Stomach (tissue), 9 donors: ENCODE measurements around the gene ACOT7. TPM values are rescaled to one million over a fixed set of nuclear protein-coding genes. Genes with fewer than 3 reads are reported as not detected.

Experiments used
- DNase-seq, 2 donors: peaks; one replicate each; pipeline versions ENCODE4 v3.0.0 to v3.0.0-alpha.2; 2013 to 2019
- H3K27ac ChIP-seq, 5 donors: fragments of 200-600 bp in 4 of 5; sonication (generic) in 4 of 5; one replicate each; pipeline ENCODE4 v1.5.1; 2013 to 2019; ENCODE audit warnings: mild to moderate bottlenecking in 1 of 5, moderate library complexity in 1 of 5
- H3K27me3 ChIP-seq, 3 donors: fragments of 200-600 bp; sonication (generic); one replicate each; pipeline ENCODE4 v1.5.1; 2017 to 2019; ENCODE audit warnings: mixed run types in 1 of 3
- H3K36me3 ChIP-seq, 4 donors: fragments of 200-600 bp; sonication (generic); 1 replicate in 3 of 4; 2 replicates in 1 of 4; pipeline ENCODE4 v1.5.1; 2016 to 2019
- H3K4me1 ChIP-seq, 4 donors: fragments of 200-600 bp; sonication (generic); one replicate each; pipeline ENCODE4 v1.5.1; 2016 to 2019
- H3K4me3 ChIP-seq, 4 donors: fragments of 200-600 bp; sonication (generic) in 3 of 4; one replicate each; pipeline ENCODE4 v1.5.1; 2016 to 2019; ENCODE audit warnings: mild to moderate bottlenecking in 1 of 4
- H3K9me3 ChIP-seq, 4 donors: fragments of 200-600 bp; sonication (generic); one replicate each; pipeline ENCODE4 v1.5.1; 2016 to 2019
- EP300 ChIP-seq: sonication (generic); formaldehyde crosslinking; IDR thresholded peaks from one replicate; pipeline ENCODE4 v1.6.1; 2017; ENCODE audit warnings: antibody characterized with exemption
- POLR2A ChIP-seq, 4 donors: fragments of 450-650 bp; IDR thresholded peaks; one replicate each; pipeline ENCODE4 v1.6.1; 2016; ENCODE audit warnings: antibody characterized with exemption in 4 of 4, control low read depth in 2 of 4, mild to moderate bottlenecking in 1 of 4, moderate library complexity in 1 of 4
- POLR2AphosphoS5 ChIP-seq, 3 donors: sonication (generic); formaldehyde crosslinking; IDR thresholded peaks; one replicate each; pipeline ENCODE4 v1.6.1; 2016; ENCODE audit warnings: antibody characterized with exemption in 3 of 3
- WGBS, 5 donors: extraction: QIAGEN DNeasy Blood & Tissue Kit in 3 of 5; methylation state at CpG; one replicate each; pipeline versions ENCODE4 v1.1.5 to v1.1.7; 2013 to 2018; 5-methylcytosine and 5-hydroxymethylcytosine counted together
- intact Hi-C: fragments of 100-400 bp; cut with DNase I; formaldehyde crosslinking; loops from one replicate; pipeline ENCODE4 v1.15.1; 2023; ENCODE audit warnings: low total_unique reads
- polyA plus RNA-seq, 3 donors: library from polyadenylated mRNA; stranded (reverse); fragments of 200-250 nt; gene quantifications; one replicate each; pipeline ENCODE4 v1.2.3, GENCODE V29; 2013
- total RNA-seq, 5 donors: library from RNA; depleted of rRNA; stranded (reverse); fragments of >200 nt; gene quantifications; one replicate each; pipeline versions ENCODE4 v1.1.0 to v1.2.3, GENCODE V29; 2014 to 2016
- TF ChIP-seq, protein P1 (sequence below), 7 experiments: fragments of 450-650 bp in 4 of 7; fragments of 200-600 bp in 3 of 7; sonication (generic) in 3 of 7; IDR thresholded peaks; one replicate each; pipeline ENCODE4 v1.5.1; 2016 to 2019; ENCODE audit warnings: antibody characterized with exemption in 7 of 7, control low read depth in 2 of 7, mild to moderate bottlenecking in 1 of 7
- donor health status: healthy with polysubstance abuse.
- donor health status: Bipolar disorder and iron deficiency.
- donor health status: healthy.

The ACOT7 gene
- total and polyA plus RNA-seq, 8 donors: 9.4 to 69.8 (median 19.4) TPM; not detected in 1

DNA sequence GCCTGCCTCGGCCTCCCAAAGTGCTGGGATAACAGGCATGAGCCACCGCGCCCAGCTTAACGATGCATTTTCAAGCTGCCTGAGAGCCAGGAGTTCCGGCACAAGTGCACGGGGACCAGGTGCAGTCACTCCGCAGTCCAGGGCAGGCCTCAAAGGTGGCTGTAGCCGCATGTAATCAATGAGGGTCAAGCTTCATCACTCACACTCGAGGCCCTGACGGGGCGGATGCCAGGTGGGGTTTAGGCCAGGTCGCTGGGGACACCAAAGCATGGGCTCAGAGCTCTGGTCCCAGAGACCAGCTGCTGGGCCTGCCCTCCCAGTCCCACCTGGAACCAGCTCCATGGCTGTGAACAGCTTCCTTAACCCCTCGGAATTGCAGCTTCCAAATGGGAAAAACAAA lies 106.5 kb downstream of the ACOT7 start:
- H3K4me3 ChIP-seq: no peak overlapping the region
- WGBS, 5 donors: 74 to 86% (median 84%) methylated on average over 10 to 13 of the region's 13 CpGs
- TF ChIP-seq EP300 (no peak), POLR2AphosphoS5 (IDR thresholded peaks at IDR 0.05) (no peak), POLR2A (IDR thresholded peaks at IDR 0.05) (no peak)
- TF ChIP-seq, protein P1, sequence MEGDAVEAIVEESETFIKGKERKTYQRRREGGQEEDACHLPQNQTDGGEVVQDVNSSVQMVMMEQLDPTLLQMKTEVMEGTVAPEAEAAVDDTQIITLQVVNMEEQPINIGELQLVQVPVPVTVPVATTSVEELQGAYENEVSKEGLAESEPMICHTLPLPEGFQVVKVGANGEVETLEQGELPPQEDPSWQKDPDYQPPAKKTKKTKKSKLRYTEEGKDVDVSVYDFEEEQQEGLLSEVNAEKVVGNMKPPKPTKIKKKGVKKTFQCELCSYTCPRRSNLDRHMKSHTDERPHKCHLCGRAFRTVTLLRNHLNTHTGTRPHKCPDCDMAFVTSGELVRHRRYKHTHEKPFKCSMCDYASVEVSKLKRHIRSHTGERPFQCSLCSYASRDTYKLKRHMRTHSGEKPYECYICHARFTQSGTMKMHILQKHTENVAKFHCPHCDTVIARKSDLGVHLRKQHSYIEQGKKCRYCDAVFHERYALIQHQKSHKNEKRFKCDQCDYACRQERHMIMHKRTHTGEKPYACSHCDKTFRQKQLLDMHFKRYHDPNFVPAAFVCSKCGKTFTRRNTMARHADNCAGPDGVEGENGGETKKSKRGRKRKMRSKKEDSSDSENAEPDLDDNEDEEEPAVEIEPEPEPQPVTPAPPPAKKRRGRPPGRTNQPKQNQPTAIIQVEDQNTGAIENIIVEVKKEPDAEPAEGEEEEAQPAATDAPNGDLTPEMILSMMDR (IDR thresholded peaks at IDR 0.05): no peak
- intact Hi-C loops: no loop called here
- H3K36me3 ChIP-seq: peaks cover 0 to 4% (median 0%) of the 10 kb centered on the region in 4 donors
- H3K4me1 ChIP-seq: peaks cover 0 to 21% (median 12%) of the 10 kb centered on the region in 4 donors
- no peaks in the 10 kb centered on the region for H3K9me3 ChIP-seq
- H3K27ac ChIP-seq: peak overlapping the region in 1 of 5 donors; percentile 53
- no peaks in the 10 kb centered on the region for H3K27me3 ChIP-seq
- no peak for DNase-seq

DNA sequence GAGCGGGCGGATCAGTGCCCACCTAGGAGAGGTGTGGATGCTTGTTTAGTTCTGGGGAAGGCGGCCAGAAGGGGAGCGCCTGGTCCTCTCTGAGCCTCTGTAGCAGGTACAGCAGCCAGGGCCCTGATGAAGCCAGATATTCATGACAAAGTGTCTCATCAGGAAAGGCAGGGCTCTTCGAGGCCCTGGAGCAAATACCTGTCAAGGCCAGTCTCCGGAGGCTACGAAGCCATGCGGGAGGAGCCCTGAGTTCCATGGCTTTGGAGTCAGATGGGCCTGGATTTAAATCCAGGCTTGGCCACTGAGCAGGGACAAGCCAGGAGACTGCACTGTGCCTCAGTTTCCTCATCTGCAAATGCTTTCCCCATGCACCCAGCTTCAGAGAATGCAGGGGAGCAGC lies 107.3 kb downstream of the ACOT7 start:
- intact Hi-C loops: no loop called here
- no peaks in the 10 kb centered on the region for H3K36me3 ChIP-seq
- no peak overlapping the region for H3K4me3 ChIP-seq
- no peaks in the 10 kb centered on the region for H3K9me3 ChIP-seq
- H3K27me3 ChIP-seq: no peaks in the 10 kb centered on the region
- no peak overlapping the region for H3K27ac ChIP-seq
- no peak for DNase-seq
- 95 to 98% (median 96%) methylated on average over 8 of the region's 8 CpGs for WGBS, 5 donors
- peaks cover 0 to 21% (median 12%) of the 10 kb centered on the region in 4 donors for H3K4me1 ChIP-seq
- TF ChIP-seq POLR2AphosphoS5 (IDR thresholded peaks at IDR 0.05) (no peak), EP300 (no peak), POLR2A (IDR thresholded peaks at IDR 0.05) (no peak)
- TF ChIP-seq, protein P1 (IDR thresholded peaks at IDR 0.05): no peak

DNA sequence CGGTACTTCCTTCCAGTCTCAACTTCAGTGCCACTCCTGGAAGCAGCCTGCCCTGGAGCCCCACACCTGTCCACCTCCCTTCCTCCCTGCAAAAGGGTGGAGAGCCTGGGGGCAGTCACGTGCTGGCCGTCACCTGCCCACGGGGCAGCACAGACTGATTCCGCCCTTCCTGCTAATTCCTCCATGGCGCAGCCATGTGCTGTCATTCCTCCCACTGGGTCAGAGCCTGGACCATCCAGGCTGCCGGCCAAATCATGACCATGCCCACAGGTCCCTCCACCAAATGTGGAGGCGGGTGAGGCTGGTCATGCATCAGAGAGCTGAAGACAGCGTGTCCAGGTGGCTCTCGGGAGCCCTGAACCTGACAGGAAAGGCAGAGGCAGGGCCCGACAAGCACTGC lies 108.2 kb downstream of the ACOT7 start:
- Histone ChIP-seq H3K36me3 (peaks cover 0 to 7% (median 0%) of the 10 kb centered on the region in 4 donors), H3K27ac (no peak overlapping the region), H3K27me3 (no peaks in the 10 kb centered on the region), H3K4me1 (peaks cover 0 to 21% (median 12%) of the 10 kb centered on the region in 4 donors), H3K4me3 (no peak overlapping the region), H3K9me3 (no peaks in the 10 kb centered on the region)
- no peak for TF ChIP-seq POLR2AphosphoS5 (IDR thresholded peaks at IDR 0.05)
- no peak for TF ChIP-seq EP300
- DNase-seq: no peak
- intact Hi-C loops: no loop called here
- WGBS, 5 donors: 92 to 96% (median 95%) methylated on average over 5 to 11 of the region's 11 CpGs

DNA sequence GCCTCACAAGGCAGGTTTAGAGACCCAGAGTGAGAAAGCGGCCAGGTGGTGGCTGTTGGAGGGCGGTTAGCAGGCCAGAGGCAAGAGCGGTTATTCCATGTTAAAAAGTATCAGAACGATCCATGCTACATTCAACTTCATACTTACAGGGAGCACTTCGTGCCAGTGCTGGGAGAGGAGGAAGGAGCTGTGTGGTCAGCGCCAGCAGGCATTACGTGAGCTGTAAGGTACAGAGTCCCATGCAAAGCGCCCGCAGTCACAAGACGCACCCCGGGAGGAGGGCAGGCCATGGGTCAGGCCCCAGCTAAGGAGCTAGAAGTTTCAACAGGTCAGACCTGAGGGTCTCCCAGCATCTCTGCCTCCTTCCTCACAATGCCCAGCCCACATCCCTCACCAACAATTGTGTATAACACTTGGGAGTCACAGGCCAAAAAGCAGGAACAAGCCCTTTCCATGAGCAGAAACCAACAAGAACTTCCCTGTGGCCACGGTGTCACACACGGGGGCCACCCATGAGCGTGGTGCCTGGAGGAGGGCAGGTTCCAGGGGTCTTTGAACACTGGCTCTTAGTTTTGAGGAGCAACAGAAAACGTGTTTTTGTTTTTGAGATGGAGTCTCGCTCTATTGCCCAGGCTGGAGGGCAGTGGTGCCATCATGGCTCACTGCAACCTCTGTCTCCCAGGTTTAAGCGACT lies 110.8 kb downstream of the ACOT7 start:
- H3K4me1 ChIP-seq: peaks cover 0 to 10% (median 4%) of the 10 kb centered on the region in 4 donors
- intact Hi-C loops: no loop called here
- no peak for DNase-seq

More for the DNA sequence above, 110.8 kb downstream of the ACOT7 start:
- Histone ChIP-seq H3K36me3 (peaks cover 0 to 8% (median 0%) of the 10 kb centered on the region in 4 donors), H3K27ac (no peak overlapping the region), H3K4me3 (no peak overlapping the region), H3K27me3 (no peaks in the 10 kb centered on the region), H3K9me3 (no peaks in the 10 kb centered on the region)
- TF ChIP-seq, protein P1 (IDR thresholded peaks at IDR 0.05): no peak
- TF ChIP-seq EP300 (no peak), POLR2AphosphoS5 (IDR thresholded peaks at IDR 0.05) (no peak), POLR2A (IDR thresholded peaks at IDR 0.05) (no peak)
- 93 to 97% (median 97%) methylated on average over 17 of the region's 17 CpGs for WGBS, 5 donors
